ENCODE results near the gene CLSTN1. TPM values are rescaled to one million over a fixed set of nuclear protein-coding genes. Genes with fewer than 3 reads are reported as not detected.
A peak's percentile ranks its signal among the peaks of the same experiment; 100 is the strongest.

The CLSTN1 gene
- total and polyA plus RNA-seq, 2 of the 8 experiments (the other 6 are each of a cell fraction or from before 2014, with no cell fraction given): 34.2 to 97.4 TPM

DNA sequence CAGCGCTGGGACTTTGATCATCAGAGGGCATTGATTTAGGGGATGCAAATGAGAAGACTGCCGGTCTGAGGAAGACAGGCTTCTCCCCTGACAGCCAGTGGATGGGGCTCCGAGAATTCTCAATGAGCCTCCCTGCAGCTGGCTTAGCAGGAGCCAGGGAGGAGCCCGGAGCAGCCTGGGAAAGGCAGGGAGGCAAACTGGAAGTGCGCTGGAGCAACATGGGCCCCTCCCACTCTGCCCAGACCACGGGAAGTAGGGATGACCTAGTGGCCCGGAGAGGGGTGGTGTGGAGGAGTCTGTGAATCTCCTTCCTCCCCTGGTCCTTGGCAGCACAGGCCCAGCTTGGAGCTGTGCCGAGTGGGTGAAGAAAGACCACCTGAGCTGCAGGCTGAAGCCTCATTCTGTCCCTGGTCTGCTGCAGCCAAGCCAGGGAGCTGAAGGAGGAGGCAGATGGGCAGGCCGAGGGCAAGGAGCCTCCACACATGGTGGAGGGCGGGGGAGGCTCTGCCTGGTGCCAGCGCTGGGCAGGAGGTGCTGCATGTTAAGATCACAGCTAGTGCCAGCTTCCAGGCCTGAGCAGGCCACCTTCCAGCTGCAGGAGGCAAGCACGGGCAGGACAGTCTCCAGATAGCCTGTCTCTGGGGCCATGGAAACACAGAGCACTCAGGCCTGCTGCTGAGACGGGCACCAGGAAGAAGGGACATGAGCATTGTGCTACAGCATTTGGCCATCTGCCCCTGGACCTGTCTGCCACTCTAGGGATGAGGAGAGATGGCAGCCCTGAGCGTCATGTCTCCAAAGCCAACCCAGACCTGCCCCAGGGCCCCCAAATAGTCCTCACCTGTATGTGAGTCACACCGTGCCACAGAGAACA is 12.2 kb upstream of the CLSTN1 start (continued):
- TF ChIP-seq RNF2 (IDR thresholded peaks at IDR 0.05; ENCODE audit: borderline replicate concordance, low read depth, low read length, missing control alignments, poor library complexity, severe bottlenecking) (no peak), CBX5 (IDR thresholded peaks at IDR 0.05; ENCODE audit: low read depth, low read length) (no peak), RAD21 (IDR thresholded peaks at IDR 0.05 in 1 of 2, conservative IDR thresholded peaks at IDR 0.05 in 1 of 2; ENCODE audit: low read depth in 2 of 2, low read length in 2 of 2) (peak; percentile 33 to 50; a peak in 3 of 4 replicates), EP300 (IDR thresholded peaks at IDR 0.05; ENCODE audit: borderline replicate concordance in 1 of 2, low read depth in 2 of 2, low read length in 2 of 2) (peak in 1 of 2 experiments; percentile 97; a peak in 1 of 3 replicates), MAFK (IDR thresholded peaks at IDR 0.05; ENCODE audit: low read depth, low read length) (no peak), BRCA1 (IDR thresholded peaks at IDR 0.05; ENCODE audit: low read depth, low read length) (no peak)

Data from H1 (cell line).